HG02840 (cell line): Measurements from ENCODE around the gene OR2T8.

ENCODE experiments used
- ATAC-seq: cut with Tn5 transposase; IDR thresholded peaks from one replicate; pipeline ENCODE4 v1.9.1; 2021; ENCODE audit warnings: mild to moderate bottlenecking, moderate library complexity, moderate number of reproducible peaks; ENCODE audit not compliant: unreplicated experiment, low FRiP score

OR2T8 gene

DNA sequence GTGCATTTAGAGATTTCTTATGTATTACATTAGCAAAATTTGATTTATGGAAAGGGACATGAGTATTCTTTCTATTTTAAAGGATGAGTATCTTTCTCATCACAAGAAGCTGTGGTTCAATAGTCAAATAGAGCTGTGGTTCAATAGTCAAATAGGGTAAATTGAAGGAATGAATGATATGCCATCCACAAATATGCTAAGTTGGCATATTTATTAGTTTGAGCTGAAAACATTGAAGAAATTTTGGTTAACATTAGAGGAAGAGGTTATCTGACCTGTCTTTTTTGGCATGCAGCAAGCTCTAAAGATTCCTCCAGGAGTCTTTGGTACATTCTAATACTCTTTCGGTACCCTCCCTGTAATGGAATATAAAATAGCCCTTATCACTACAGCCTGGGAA, 33.4 kb downstream of the OR2T8 start:
- ATAC-seq = no peak

DNA sequence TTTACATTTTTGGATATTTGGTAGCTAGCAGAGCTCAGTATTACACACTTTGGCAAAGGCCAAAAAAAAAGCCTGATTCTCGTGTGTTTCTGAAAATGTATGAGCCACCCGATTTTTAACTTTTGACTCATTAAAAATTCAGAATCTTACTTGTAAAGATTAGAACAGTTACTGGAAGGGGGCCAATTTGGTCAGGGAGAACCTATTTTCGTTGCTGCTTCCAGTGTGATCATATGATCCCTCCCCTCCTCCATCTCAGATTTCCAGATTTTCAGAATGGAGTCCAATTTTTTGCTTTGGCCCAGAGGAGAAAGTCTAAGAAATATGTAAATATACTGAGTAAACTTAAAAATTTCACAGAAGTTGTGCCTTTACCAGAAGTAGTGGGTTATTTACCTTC, 41.7 kb downstream of the OR2T8 start:
- no peak for ATAC-seq

DNA sequence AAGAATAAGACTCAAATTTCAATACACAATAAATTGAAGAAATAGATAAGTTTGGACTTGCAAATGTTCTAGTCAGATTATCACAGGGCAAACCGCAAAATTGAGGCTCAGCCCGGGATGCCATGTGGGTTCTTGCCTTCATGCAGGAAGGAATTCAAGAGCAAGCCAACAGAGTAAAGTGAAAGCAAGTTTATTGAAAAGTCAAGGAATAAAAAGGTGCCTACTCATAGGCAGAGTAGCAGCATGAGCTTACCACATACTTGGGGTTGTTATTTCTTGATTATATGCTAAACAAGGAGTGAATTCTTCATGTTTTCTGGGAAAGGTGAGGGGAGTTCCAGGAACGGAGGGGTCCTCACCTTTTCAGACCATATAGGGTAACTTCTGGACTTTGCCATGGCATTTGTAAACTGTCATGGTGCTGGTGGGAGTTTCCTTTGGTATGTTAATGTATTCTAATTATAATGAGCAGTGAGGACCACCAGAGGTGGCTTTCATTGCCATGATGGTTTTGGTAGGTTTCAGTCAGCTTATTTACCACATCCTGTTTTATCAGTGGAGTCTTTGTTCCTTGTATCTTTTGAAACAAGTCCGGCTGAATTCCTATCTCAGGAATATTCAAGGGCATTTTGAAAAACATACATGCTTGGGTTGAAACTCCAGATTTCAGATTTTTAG, 43.0 kb downstream of the OR2T8 start:
- no peak for ATAC-seq

DNA sequence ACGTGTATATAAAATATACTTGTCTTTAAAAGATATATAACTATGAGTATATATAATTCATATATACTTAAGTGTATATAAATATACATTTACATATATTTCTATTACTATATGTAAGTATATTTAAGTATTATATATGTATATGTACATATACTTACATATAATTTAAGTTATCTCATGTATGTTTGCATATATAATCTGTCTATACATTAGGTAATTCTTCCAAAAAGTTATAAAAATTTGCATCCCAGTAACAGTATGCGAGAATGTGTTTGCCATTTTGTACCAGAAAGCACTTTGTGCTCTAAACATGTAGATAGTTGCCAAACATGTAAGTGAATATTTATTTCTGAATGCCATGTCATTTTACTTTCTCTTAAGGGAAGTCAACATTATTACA, 44.9 kb downstream of the OR2T8 start, which contains the start of gene OR2AK2:
Gene OR2AK2, plus strand, starts transcription at position 301 of the 400 bp plus-strand sequence. CDS start 144 bp downstream, outside the sequence.
- ATAC-seq = no peak

DNA sequence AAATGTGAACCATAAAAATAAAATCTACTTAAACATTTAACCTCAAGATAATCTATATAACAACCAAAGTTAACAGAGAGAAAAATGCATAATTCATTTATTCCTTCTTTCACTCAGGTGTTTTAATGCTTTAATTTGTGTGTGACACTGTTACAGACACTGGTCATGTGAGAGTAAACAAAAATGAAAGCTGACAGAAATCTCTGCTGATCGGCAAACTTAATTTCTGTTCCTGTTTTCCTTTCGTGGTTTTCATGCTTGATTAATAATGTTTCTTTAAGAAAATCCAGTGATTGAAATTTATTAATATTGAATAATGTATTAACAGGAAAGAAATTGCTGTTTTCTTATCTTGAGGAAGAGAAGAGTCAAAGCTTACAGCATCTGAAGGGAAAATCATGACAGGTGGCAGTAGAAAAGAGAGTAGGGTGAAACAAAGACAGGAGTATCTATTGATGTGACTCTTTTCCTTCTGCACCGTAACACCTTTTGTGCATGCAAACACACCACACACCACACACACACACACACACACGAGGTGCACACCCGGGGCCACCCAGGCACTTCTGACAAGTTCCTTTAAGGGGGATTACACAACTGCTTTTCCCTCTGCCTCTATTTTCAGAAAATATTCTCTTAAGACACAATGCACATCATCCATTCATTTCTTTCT, 46.6 kb downstream of the OR2T8 start:
- no peak for ATAC-seq
